ENCODE results near the gene TTC39C.

Gene TTC39C

DNA sequence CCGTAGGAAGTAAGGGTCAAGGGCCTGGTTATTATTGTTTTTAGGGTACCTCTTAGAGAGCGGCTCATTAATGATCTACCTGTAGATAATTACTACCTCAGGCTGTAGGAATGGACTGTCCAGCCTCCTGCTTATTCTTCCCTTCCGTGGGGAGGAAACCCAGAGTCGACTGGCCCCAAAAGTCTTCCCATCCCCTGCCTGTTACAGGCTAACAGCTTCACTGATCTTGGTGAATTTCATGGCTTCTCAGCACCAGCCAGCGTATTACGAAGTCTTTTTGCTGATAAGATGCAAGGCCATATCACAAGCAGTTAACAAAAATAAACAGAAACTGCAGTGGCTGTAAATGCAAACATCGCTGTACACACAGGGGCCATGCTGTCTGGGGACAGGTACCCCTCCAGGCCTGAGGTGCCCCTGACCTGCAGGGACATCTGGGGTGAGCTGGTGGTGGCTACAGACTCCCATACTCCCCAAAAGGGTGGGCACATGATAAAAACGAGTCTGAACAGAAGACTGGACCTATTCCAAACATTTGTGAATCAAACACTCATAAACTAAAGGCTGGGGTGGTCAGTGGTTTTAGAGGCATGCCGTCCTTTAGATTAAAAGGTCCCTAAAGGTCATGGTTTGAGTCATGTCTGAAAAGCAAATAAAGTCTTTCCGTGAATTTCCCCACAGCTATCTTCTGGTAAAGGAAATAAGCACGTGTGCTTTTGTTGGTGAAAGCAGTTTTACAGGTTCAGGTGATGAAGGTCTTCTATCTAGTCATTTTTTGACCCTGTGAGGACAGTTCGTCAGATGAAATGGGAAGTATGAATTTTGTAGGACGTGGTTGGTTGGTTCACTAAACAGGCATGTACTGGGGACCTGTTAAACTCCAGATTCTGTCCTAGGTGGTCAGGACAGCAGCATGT, 36.7 kb downstream of the TTC39C start:
- TF ChIP-seq, protein P1, sequence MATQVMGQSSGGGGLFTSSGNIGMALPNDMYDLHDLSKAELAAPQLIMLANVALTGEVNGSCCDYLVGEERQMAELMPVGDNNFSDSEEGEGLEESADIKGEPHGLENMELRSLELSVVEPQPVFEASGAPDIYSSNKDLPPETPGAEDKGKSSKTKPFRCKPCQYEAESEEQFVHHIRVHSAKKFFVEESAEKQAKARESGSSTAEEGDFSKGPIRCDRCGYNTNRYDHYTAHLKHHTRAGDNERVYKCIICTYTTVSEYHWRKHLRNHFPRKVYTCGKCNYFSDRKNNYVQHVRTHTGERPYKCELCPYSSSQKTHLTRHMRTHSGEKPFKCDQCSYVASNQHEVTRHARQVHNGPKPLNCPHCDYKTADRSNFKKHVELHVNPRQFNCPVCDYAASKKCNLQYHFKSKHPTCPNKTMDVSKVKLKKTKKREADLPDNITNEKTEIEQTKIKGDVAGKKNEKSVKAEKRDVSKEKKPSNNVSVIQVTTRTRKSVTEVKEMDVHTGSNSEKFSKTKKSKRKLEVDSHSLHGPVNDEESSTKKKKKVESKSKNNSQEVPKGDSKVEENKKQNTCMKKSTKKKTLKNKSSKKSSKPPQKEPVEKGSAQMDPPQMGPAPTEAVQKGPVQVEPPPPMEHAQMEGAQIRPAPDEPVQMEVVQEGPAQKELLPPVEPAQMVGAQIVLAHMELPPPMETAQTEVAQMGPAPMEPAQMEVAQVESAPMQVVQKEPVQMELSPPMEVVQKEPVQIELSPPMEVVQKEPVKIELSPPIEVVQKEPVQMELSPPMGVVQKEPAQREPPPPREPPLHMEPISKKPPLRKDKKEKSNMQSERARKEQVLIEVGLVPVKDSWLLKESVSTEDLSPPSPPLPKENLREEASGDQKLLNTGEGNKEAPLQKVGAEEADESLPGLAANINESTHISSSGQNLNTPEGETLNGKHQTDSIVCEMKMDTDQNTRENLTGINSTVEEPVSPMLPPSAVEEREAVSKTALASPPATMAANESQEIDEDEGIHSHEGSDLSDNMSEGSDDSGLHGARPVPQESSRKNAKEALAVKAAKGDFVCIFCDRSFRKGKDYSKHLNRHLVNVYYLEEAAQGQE (IDR thresholded peaks at IDR 0.05; ENCODE audit: low read depth) = no peak
- TF ChIP-seq, protein P2, sequence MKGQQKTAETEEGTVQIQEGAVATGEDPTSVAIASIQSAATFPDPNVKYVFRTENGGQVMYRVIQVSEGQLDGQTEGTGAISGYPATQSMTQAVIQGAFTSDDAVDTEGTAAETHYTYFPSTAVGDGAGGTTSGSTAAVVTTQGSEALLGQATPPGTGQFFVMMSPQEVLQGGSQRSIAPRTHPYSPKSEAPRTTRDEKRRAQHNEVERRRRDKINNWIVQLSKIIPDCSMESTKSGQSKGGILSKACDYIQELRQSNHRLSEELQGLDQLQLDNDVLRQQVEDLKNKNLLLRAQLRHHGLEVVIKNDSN (IDR thresholded peaks at IDR 0.05) = no peak
- TF ChIP-seq YY1 (IDR thresholded peaks at IDR 0.05; ENCODE audit: low read depth) = no peak
- no peak for TF ChIP-seq RAD21 (IDR thresholded peaks at IDR 0.05; ENCODE audit: low read depth)
- TF ChIP-seq EP300 (IDR thresholded peaks at IDR 0.05; ENCODE audit: borderline replicate concordance) = no peak
- TF ChIP-seq, protein P3, sequence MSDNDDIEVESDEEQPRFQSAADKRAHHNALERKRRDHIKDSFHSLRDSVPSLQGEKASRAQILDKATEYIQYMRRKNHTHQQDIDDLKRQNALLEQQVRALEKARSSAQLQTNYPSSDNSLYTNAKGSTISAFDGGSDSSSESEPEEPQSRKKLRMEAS (IDR thresholded peaks at IDR 0.05) = no peak
- no peak for TF ChIP-seq EGR1 (IDR thresholded peaks at IDR 0.05)
- no peak for TF ChIP-seq CEBPB (IDR thresholded peaks at IDR 0.05)

DNA sequence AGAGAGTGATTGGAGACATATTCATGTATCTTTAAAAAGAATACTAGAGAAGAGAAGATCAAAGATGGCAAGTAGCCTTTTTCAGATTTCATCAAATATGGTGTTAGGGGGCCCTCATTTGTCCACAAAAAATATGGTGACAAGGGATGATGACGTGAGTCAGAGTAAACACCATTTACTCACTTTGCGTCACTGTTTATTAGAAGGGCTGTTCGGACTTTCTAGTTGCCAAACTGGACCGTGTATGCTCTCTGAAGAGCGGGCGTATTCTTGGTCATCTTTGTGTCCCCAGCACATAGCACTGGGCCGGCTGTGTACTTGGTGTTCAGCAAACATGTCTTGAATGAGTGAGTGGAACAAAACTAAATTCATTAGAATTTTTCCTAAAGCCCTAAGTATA, 37.5 kb downstream of the TTC39C start:
- TF ChIP-seq TCF12 (IDR thresholded peaks at IDR 0.05; ENCODE audit: low read depth) = no peak
- TF ChIP-seq CREB1 (IDR thresholded peaks at IDR 0.05; ENCODE audit: low read depth) = no peak
- TF ChIP-seq, protein P3 (IDR thresholded peaks at IDR 0.05) = no peak
- no peak for TF ChIP-seq RAD21 (IDR thresholded peaks at IDR 0.05; ENCODE audit: low read depth)
- TF ChIP-seq TAF1 (IDR thresholded peaks at IDR 0.05; ENCODE audit: low read depth) = no peak
- TF ChIP-seq FOXM1 (IDR thresholded peaks at IDR 0.05; ENCODE audit: borderline replicate concordance, low read depth) = no peak
- TF ChIP-seq EGR1 (IDR thresholded peaks at IDR 0.05) = no peak
- TF ChIP-seq, protein P1 (IDR thresholded peaks at IDR 0.05; ENCODE audit: low read depth) = no peak
- no peak for TF ChIP-seq NFIC (IDR thresholded peaks at IDR 0.05)
- TF ChIP-seq, protein P2 (IDR thresholded peaks at IDR 0.05) = no peak
- TF ChIP-seq EP300 (IDR thresholded peaks at IDR 0.05; ENCODE audit: borderline replicate concordance) = no peak
- TF ChIP-seq TEAD4 (IDR thresholded peaks at IDR 0.05) = no peak
- TF ChIP-seq CEBPB (IDR thresholded peaks at IDR 0.05) = no peak
- TF ChIP-seq YY1 (IDR thresholded peaks at IDR 0.05; ENCODE audit: low read depth) = no peak
- TF ChIP-seq ZBTB7A (IDR thresholded peaks at IDR 0.05; ENCODE audit: low read depth) = no peak

DNA sequence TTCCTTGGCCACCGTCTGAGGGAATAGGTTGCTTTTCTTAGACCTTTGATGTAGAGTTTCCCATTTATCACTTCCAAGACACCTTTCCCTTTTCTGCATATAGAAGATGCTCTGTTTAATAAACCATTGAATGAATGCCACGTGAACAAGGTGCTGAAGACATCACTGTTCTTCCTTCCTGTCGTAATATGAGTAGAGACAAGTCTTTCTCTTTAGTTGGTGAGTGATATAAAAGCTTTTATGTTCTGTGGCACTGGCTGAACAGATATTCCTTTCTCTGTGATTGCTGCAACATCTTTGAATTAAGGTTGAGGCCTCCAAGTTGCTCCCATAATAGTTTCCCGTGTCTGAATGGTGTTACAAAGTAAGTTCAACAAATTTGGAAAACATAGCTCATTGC, 38.7 kb downstream of the TTC39C start:
- no peak for TF ChIP-seq NFIC (IDR thresholded peaks at IDR 0.05)
- TF ChIP-seq RAD21 (IDR thresholded peaks at IDR 0.05; ENCODE audit: low read depth) = no peak
- TF ChIP-seq YY1 (IDR thresholded peaks at IDR 0.05; ENCODE audit: low read depth) = no peak
- TF ChIP-seq CREB1 (IDR thresholded peaks at IDR 0.05; ENCODE audit: low read depth) = no peak
- no peak for TF ChIP-seq FOXM1 (IDR thresholded peaks at IDR 0.05; ENCODE audit: borderline replicate concordance, low read depth)
- TF ChIP-seq TCF12 (IDR thresholded peaks at IDR 0.05; ENCODE audit: low read depth) = no peak
- no peak for TF ChIP-seq EP300 (IDR thresholded peaks at IDR 0.05; ENCODE audit: borderline replicate concordance)
- no peak for TF ChIP-seq EGR1 (IDR thresholded peaks at IDR 0.05)
- TF ChIP-seq, protein P2 (IDR thresholded peaks at IDR 0.05) = no peak
- TF ChIP-seq TAF1 (IDR thresholded peaks at IDR 0.05; ENCODE audit: low read depth) = no peak
- no peak for TF ChIP-seq TEAD4 (IDR thresholded peaks at IDR 0.05)
- no peak for TF ChIP-seq ZBTB7A (IDR thresholded peaks at IDR 0.05; ENCODE audit: low read depth)
- TF ChIP-seq, protein P3 (IDR thresholded peaks at IDR 0.05) = no peak
- TF ChIP-seq, protein P1 (IDR thresholded peaks at IDR 0.05; ENCODE audit: low read depth) = no peak
- no peak for TF ChIP-seq CEBPB (IDR thresholded peaks at IDR 0.05)

All from Ishikawa (cell line).